Tibial artery (tissue), 4 donors: ENCODE measurements around the gene MYO5A.
A peak's percentile ranks its signal among the peaks of the same experiment; 100 is the strongest.

Source experiments
- DNase-seq, 2 donors: peaks; one replicate each; pipeline ENCODE4 v3.0.0-alpha.2; 2019
- H3K27ac ChIP-seq, 2 donors: fragments of 200-600 bp; sonication (generic) in 1 of 2; 1 replicate in 1 of 2; 2 replicates in 1 of 2; pipeline ENCODE4 v1.5.1; 2018 to 2019; ENCODE audit warnings: mild to moderate bottlenecking in 1 of 2
- H3K27me3 ChIP-seq, 2 donors: fragments of 200-600 bp; sonication (generic) in 1 of 2; one replicate each; pipeline versions ENCODE4 v1.5.1 to v1.6.0; 2016 to 2019
- H3K36me3 ChIP-seq, 3 donors: fragments of 200-600 bp; sonication (generic) in 2 of 3; one replicate each; pipeline ENCODE4 v1.5.1; 2016 to 2019; ENCODE audit warnings: mild to moderate bottlenecking in 2 of 3
- H3K4me1 ChIP-seq, 4 donors: fragments of 200-600 bp; sonication (generic) in 2 of 4; 1 replicate in 3 of 4; 2 replicates in 1 of 4; pipeline ENCODE4 v1.5.1; 2016 to 2019
- H3K4me3 ChIP-seq, 2 donors: fragments of 200-600 bp; sonication (generic) in 1 of 2; 1 replicate in 1 of 2; 2 replicates in 1 of 2; pipeline ENCODE4 v1.5.1; 2018 to 2019; ENCODE audit warnings: mild to moderate bottlenecking in 2 of 2
- H3K9me3 ChIP-seq, 3 donors: fragments of 200-600 bp; sonication (generic) in 1 of 3; one replicate each; pipeline ENCODE4 v1.5.1; 2016 to 2019
- intact Hi-C: fragments of 100-400 bp; cut with DNase I; formaldehyde crosslinking; loops from one replicate; pipeline ENCODE4 v1.15.0; 2023; ENCODE audit warnings: low total_unique reads
- TF ChIP-seq, protein P1 (sequence below), 2 experiments: fragments of 200-600 bp in 1 of 2; fragments of 450-650 bp in 1 of 2; IDR thresholded peaks; one replicate each; pipeline ENCODE4 v1.5.1; 2017 to 2019; ENCODE audit warnings: antibody characterized with exemption in 2 of 2, mild to moderate bottlenecking in 1 of 2, moderate library complexity in 1 of 2

The MYO5A gene

DNA sequence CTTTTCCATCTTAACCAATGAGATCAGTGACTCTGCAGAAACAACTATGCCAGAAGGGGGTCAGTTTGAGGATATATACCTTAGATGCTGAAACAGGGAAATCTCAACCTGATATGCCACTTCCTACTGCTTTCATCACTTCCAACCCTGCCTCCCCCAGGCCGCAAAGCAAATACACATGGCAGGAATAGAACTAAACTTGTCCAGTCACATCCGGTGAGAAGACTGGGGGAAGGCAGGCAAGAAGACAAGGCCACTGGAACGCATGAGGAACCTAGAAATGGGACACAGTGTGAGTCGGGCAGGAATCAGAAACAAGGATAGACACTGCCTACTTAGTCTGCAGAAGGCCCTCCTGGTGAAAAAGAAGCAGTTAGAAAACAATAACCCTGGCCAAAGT is 90.6 kb downstream of the MYO5A start:
- Histone ChIP-seq H3K27me3 (no peaks in the 10 kb centered on the region), H3K4me1 (peaks cover 0 to 2% (median 0%) of the 10 kb centered on the region in 4 donors), H3K36me3 (no peaks in the 10 kb centered on the region), H3K27ac (no peak overlapping the region), H3K4me3 (no peak overlapping the region), H3K9me3 (no peaks in the 10 kb centered on the region)
- peak in 1 of 2 donors; percentile 32 for DNase-seq
- intact Hi-C loops, result no loop called here
- TF ChIP-seq, protein P1, sequence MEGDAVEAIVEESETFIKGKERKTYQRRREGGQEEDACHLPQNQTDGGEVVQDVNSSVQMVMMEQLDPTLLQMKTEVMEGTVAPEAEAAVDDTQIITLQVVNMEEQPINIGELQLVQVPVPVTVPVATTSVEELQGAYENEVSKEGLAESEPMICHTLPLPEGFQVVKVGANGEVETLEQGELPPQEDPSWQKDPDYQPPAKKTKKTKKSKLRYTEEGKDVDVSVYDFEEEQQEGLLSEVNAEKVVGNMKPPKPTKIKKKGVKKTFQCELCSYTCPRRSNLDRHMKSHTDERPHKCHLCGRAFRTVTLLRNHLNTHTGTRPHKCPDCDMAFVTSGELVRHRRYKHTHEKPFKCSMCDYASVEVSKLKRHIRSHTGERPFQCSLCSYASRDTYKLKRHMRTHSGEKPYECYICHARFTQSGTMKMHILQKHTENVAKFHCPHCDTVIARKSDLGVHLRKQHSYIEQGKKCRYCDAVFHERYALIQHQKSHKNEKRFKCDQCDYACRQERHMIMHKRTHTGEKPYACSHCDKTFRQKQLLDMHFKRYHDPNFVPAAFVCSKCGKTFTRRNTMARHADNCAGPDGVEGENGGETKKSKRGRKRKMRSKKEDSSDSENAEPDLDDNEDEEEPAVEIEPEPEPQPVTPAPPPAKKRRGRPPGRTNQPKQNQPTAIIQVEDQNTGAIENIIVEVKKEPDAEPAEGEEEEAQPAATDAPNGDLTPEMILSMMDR (IDR thresholded peaks at IDR 0.05), result no peak

DNA sequence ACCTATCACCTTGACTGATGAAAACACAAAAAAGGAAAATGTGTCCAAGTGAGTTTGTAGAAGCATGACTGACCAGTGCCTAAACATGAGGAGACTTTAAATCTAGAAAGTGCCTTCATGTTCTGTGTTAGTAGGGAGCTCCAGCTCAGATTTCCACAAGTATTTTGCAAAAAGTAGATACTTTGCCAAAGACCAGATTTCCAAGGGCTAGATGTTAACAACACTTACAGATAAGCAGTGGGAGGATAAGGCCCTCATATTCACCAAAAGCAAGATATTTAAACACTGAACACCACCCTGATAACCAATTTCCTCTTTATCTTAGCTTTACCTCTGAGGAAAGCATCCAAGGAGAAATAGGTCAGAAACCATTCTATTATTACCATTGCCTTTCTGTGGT is 91.0 kb downstream of the MYO5A start:
- intact Hi-C loops, result no loop called here
- TF ChIP-seq, protein P1 (IDR thresholded peaks at IDR 0.05), result no peak
- H3K27ac ChIP-seq, result no peak overlapping the region

DNA sequence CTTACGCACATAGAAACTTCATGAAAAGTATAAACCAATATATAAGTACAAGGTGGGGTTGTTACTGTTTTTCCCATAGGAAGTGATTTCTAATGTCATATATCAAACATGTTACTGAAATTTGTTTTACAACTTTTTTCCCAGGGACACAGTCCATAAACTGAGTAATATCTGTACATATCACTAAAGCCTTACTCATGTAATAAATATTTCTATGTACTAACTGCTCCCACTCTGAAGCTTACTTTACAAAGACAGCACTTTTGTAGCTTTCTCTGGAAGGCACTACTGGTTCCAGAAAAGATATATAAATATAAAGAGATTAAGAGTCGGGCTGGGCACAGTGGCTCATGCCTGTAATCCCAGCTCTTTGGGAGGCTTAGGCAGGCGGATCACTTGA is 91.7 kb downstream of the MYO5A start:
- Histone ChIP-seq H3K27ac (no peak overlapping the region), H3K27me3 (no peaks in the 10 kb centered on the region), H3K4me1 (peaks cover 0 to 2% (median 0%) of the 10 kb centered on the region in 4 donors), H3K9me3 (no peaks in the 10 kb centered on the region), H3K4me3 (no peak overlapping the region), H3K36me3 (no peaks in the 10 kb centered on the region)
- no peak for DNase-seq
- intact Hi-C loops, result no loop called here
- TF ChIP-seq, protein P1 (IDR thresholded peaks at IDR 0.05), result no peak

More for the DNA sequence above, 91.0 kb downstream of the MYO5A start:
- no peak for DNase-seq
- Histone ChIP-seq H3K9me3 (no peaks in the 10 kb centered on the region), H3K27me3 (no peaks in the 10 kb centered on the region), H3K36me3 (no peaks in the 10 kb centered on the region), H3K4me1 (peaks cover 0 to 2% (median 0%) of the 10 kb centered on the region in 4 donors), H3K4me3 (no peak overlapping the region)

DNA sequence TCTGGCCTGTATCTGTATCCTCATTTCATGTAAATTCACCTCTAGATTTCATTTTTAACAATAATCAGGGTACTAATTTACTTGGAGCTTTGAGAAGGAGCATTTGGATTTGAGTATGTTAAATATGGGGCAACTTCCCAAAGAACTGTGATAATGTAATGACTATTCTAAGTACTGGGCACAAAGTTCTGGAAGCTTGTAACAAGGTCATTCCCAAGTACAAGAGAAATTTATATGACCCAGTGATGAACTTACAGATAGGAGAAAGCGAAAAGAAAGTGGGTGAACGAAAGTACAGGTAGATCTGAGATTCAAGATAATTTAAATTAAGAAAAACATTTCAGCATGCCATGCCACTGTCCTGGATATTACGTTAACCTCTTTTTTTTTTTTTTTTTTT is 93.8 kb downstream of the MYO5A start:
- no peaks in the 10 kb centered on the region for H3K9me3 ChIP-seq
- no peak for DNase-seq
- intact Hi-C loops, result no loop called here
- H3K4me3 ChIP-seq, result no peak overlapping the region
- H3K27ac ChIP-seq, result no peak overlapping the region
- H3K36me3 ChIP-seq, result no peaks in the 10 kb centered on the region
- H3K27me3 ChIP-seq, result no peaks in the 10 kb centered on the region
- peaks cover 0 to 2% (median 0%) of the 10 kb centered on the region in 4 donors for H3K4me1 ChIP-seq
- TF ChIP-seq, protein P1 (IDR thresholded peaks at IDR 0.05), result no peak

DNA sequence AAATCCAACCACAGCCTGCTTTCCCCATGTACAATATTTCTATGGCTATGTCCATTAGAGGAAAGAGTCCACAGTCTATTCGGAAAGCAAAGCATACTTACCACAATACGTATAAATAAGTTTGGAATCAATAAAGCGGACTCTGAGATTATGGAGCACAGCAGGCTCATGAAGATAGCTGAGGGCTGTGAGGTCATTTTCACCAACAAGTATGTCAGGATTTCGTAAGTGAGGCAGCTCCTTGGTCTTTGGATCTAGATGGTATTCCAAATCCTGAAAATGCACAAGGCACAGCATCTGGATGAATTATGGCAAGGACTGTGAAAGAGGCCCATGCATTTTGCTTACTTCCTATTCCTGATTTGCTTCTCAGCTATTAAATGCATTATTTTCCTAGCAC is 100.4 kb downstream of the MYO5A start:
- no peak for DNase-seq
- no peaks in the 10 kb centered on the region for H3K9me3 ChIP-seq
- no peak overlapping the region for H3K27ac ChIP-seq
- no peak overlapping the region for H3K4me3 ChIP-seq
- H3K4me1 ChIP-seq, result peaks cover 0 to 5% (median 0%) of the 10 kb centered on the region in 4 donors
- intact Hi-C loops, result no loop called here
- H3K27me3 ChIP-seq, result no peaks in the 10 kb centered on the region
- TF ChIP-seq, protein P1 (IDR thresholded peaks at IDR 0.05), result no peak
- peaks cover 7 to 15% (median 11%) of the 10 kb centered on the region in 3 donors for H3K36me3 ChIP-seq

DNA sequence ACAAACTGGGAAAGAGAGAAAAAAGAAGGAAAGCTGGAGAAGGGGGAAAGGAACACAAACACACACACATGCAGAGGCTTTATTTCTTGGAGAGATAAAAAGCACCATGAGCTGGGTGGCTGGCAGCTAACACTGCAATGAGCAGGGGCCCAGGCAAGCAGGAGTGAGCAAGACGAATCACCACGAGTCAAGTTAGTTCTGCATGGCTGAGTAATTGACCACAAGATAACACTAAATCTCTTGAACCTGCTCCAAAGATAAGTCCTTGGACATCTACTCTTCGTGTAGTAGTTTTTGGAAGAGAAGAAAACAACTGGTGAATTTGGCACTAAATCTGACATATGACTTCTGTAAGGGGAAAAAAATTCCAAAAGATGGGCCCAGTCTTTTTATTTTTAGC is 100.9 kb downstream of the MYO5A start:
- Histone ChIP-seq H3K4me1 (peaks cover 0 to 5% (median 0%) of the 10 kb centered on the region in 4 donors), H3K36me3 (peaks cover 7 to 15% (median 11%) of the 10 kb centered on the region in 3 donors), H3K9me3 (no peaks in the 10 kb centered on the region), H3K4me3 (no peak overlapping the region), H3K27ac (no peak overlapping the region), H3K27me3 (no peaks in the 10 kb centered on the region)
- TF ChIP-seq, protein P1 (IDR thresholded peaks at IDR 0.05), result no peak
- peak in 1 of 2 donors; percentile 48 for DNase-seq
- intact Hi-C loops, result no loop called here
